NCI-H1436 treated with DMSO at 0.1 percent for 48 hours (cell line): Measurements from ENCODE around the gene PRSS36.
"Not testable (repeated sequence)": the region's sequence is repeated elsewhere in the genome, so short reads cannot be mapped to it uniquely, and the experiment has no call there.

Experiments
- DNase-seq: peaks from one replicate; lab custom pipeline; 2025; lab: John Stamatoyannopoulos, UW

The PRSS36 gene

GRCh38 chr16:31141489-31142108 is 8.3 kb downstream of the PRSS36 start:
- DNase-seq: no peak

DNA sequence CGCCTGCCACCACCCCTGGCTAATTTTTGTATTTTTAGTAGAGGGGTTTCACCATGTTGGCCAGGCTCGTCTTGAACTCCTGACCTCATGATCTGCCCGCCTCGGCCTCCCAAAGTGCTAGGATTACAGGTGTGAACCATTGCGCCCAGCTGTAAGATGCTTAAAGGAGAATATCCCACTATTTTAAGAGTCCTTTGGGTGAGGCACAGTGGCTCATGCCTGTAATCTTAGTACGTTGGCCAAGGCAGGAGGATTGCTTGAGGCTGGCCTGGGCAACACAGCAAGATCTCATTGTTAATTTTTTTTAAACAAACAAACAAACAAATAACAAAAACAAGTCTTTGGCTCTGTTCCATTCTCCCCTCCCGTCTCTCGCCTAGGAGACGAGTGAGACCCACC is 8.8 kb downstream of the PRSS36 start:
- not testable (repeated sequence) for DNase-seq

DNA sequence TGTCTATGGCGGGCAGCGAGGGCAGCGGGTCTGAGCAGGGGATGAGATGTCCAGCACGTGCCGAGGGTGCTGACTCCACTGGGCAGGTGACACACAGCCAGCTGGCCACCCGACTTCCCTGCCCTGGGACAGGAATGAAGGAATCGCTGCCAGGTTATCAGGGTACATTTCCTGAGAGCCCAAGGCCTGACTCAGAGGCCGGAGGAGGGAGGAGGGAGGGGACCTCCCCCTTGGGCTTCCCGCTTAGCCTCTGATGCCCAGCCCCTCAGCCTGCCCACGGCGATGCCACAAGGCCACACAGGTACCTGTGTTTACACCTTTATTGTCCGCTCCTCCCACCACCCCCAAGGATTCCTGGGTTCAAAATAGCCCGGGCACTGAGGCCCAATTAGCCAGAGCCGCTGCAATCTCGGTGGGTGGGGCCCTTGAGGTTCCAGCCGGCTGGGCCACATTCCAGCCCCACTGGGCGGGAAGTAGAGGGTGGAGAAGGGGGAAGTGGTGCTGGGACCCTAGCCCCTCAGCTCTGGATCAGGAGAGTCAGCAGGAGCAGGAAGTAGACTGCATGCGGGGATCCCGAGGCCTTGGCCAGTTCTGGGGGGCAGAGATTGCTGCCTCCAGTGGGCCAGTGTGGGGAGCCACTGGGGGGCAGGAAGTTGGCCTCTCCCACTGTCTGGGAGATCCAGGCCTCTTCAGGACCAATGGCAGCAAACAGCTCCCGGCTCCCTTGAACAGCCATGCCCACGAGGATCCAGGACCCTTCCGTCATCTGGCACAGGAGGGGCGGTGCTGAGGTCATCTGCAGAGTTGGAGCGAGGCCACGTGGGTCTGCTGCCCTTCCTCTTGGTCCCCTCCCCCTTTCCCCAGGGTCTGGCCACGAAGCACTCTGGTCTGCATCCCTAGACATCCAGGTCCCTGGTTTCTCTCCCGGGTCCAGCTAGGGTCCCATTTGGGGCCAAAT is 11.0 kb downstream of the PRSS36 start:
- DNase-seq: no peak

DNA sequence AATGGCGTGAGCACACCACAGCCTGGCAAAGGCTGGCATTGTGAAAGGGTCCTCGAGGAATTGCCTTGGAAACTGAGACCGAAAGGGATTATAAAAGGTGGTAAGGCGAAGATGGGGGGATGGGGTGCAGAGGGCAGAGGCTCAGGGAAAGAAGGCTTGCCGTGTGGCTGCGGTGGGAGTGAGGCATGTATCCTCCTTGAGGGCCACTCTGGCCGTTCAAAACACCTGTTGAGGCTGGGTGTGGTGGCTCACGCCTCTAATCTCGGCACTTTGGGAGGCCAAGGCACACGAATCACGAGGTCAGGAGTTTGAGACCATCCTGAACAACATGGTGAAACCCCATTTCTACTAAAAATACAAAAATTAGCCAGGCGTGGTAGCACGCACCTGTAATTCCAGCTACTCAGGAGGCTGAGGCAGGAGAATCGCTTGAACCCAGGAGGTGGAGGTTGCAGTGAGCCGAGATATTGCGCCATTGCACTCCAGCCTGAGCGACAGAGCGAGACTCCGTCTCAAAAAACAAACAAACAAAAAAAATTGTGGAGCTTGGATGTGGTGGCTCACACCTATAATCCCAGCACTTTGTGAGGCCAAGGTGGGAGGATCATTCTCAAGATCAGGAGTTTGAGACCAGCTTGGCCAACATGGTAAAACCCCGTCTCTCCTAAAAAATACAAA is 12.9 kb downstream of the PRSS36 start:
- not testable (repeated sequence) for DNase-seq

DNA sequence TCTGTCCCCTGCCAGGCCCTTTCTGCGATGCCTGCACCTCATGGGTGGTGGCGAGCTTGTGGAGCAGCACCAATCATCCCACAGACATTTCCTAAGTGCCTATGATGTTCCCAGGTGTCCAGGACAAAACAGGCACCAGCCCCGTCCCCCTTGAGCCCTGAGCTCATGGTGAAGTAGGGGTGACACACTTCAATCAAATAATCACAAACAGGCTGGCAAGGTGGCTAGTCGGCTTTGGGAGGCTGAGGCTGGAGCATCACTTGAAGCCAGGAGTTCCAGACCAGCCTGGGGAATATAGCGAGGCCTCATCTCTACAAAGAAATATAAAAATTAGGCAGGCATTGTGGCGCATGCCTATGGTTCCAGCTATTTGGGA is 13.6 kb downstream of the PRSS36 start:
- DNase-seq: no peak

- DNase-seq: no peak
Observed at GRCh38 chr16:31135535-31136286, 14.2 kb downstream of the PRSS36 start, which contains the start of gene PRSS8. Gene PRSS8, minus strand, starts transcription at chr16:31135727. Its CDS starts 229 bp downstream, at chr16:31135498.

DNA sequence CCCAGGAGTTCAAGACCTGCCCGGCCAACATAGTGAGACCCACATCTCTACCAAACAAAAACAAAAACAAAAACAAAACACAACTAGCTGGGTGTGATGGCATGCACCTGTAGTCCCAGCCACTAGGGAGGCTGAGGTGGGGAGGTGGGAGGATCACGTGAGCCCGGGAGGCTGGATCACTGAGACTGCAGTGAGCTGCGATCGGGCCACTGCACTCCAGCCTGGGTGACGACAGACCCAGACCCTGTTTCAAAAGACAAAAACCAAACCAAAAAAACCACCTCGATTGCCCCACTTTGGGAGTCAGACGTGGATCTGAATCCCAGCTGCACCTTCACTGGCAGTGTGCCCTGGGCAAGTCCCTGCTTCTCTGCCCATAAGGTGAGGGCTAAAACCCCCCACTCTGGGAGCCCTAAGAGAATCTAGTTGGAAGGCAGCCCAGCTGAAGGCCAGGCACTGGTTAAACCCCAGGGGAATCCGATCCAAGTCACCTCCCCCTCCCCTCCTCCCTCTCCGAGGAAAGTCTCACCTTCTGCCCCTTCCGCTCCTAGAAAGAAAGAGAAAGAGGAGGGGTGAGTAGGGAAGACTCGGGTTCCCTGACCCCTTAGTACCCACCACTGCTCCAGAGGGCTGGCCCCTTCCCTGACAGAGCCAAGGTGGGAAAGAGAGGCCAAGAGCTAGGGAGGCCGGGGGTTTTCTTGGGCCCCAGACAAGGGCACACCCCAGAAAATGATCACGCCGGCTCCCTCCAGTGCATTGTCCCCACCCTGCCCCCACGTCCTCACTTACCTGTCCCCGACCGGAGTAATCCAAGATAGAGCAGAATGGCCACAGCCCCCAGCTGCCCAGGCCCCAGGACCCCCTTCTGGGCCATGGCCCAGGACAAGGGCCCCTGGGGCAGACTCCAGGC is 15.0 kb downstream of the PRSS36 start:
- DNase-seq: no peak

DNA sequence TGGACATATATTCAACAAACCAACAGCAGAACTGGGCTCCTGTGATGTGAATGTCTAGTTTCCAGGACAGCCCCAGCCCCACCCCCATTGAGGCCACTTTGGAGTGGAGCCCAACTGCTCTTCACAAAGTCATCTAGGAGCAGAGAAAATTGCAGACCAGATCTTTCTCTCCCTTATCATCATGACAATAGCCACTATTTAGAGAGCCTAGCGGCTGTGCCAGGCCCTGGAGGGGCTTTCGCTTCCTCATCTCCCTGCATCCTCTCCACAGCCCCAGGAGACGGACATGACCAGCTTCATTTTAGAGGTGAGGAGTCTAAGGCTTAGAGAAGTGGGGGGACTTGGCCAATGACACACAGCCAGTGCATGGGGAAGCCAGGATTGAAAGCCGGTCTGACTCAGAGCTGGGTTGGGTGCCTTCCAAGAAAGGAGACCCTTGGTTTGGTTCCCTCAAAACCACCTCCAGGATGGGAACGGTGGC is 15.7 kb downstream of the PRSS36 start:
- DNase-seq: no peak

DNA sequence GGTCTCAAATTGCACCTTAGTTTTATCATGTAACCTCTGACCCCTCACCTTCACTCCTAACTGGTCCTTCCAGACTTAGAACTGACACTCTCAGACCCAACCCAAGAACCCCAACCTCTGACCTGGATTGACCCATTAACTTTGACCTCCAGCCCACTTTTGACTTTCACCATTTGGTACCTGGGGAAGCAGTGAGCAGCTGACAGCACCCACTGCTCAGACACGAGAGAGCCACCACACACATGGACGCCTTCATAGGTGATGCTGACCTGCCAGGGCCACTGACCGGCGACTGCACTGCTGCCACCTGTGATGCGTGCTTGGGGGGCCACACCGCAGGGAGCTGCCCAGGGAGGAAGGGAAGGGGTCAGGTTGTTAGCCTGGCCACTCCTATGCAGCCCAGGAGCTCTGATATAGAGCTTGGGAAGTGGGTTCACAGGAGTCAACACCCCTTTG is 16.8 kb downstream of the PRSS36 start:
- no peak for DNase-seq

DNA sequence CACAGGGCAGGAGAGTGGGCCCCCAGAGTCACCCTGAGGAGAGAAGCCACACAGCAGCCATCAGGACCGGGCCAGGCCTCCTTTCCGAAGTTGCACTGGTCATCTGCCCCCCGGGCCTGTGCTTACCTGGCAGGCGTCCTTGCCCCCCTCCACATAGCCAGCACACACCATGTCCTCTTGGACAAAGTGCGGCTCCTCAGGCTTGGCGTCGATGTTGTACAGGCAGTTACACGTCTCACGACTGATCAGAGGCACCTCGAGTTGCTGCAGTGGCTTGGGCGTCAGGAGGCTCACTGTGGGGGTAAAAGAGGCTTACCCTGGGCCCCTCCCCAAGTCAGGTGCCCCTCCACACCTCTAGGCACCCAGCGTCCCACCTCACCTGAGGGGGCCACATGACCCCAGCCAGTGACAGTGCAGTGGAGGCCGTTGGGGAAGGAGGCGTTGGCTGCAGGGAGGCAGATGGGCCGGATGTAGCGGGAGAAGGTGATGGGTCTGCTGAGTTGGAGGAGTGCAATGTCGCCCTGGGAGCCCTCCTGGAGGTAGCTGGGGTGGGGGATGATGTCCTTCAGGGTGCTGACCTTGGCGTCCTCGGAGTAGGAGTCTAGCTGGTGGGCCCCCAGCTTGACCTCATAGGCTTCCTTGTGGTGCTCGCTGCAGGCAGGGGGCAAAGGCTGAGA is 17.4 kb downstream of the PRSS36 start:
- no peak for DNase-seq

GRCh38 chr16:31131841-31132271 is 18.0 kb downstream of the PRSS36 start:
- DNase-seq: no peak

DNA sequence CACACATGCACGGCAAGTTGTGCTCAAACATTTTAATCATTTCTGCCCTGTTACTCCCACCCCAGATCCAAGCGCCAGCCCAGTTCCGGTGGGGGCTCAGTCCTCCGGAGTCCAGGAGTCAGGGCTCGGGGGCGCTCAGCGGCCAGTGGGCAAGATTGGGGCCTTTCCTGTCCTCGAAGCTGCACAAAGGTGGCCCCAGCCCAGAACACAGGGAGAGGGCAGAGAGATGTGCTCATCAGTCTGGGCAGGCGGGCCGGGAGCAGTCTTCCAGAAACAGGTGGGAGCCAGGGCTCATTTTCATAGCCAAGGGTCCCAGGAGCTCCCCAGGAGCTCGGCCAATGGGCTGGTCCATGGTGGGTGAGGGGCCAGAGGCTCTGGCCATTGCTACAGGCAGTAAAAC is 18.4 kb downstream of the PRSS36 start:
- DNase-seq: no peak

- no peak for DNase-seq
Observed at GRCh38 chr16:31130899-31131298, 19.0 kb downstream of the PRSS36 start.

DNA sequence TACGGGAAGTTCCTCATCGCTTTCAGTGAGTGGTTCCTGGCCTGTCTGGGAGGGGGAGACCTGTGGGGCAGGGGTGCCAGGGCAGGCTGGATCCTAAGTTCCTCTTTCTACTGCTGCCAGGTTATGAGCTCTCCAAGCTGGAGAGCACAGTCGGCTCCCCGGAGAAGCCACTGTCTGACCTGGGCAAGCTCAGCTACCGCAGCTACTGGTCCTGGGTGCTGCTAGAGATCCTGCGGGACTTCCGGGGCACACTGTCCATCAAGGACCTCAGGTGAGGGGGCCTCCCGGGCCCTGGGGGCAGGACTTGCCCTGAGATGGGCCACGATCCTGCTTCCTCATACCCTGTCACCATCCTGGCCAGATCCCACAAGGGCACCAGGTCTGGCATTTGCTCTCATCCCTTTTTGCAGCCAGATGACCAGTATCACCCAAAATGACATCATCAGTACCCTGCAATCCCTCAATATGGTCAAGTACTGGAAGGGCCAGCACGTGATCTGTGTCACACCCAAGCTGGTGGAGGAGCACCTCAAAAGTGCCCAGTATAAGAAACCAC is 19.5 kb downstream of the PRSS36 start:
- no peak for DNase-seq

- no peak for DNase-seq
Observed at GRCh38 chr16:31129568-31130335, 20.1 kb downstream of the PRSS36 start.

GRCh38 chr16:31128711-31129567 is 20.9 kb downstream of the PRSS36 start:
- DNase-seq: no peak

DNA sequence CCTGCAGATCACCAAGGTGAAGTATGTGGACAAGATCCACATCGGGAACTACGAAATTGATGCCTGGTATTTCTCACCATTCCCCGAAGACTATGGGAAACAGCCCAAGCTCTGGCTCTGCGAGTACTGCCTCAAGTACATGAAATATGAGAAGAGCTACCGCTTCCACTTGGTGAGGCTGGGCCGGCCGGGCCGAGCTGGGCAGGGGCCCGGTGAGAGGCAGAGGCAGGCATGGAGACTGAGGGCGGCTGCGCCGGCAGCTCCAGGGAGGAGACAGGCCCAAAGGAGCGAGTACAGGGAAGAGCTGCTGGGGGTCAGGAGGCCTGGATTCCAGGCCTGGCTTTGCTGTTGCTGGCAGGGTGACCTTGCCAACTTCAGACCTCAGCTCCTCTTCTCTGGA is 22.7 kb downstream of the PRSS36 start:
- DNase-seq: no peak

GRCh38 chr16:31125844-31126243 is 24.0 kb downstream of the PRSS36 start:
- no peak for DNase-seq
